IMR-90 (cell line): ENCODE data around the gene DENND10. TPM values are rescaled to one million over a fixed set of nuclear protein-coding genes. Genes with fewer than 3 reads are reported as not detected.

Experiments used
- ATAC-seq: fragments of 200-7000 bp; cut with Tn5 transposase; 2 replicates; pipeline ENCODE4 v1.9.1; 2020; ENCODE audit warnings: low read depth, mild to moderate bottlenecking, moderate library complexity
- BruUV-seq: library from RNA; stranded (reverse); fragments of 400-500 nt; replicated peaks from 2 replicates; lab custom pipeline; 2021; lab: Mats Ljungman, UMichigan
- CTCF ChIA-PET: fragments of 300-600 bp; formaldehyde crosslinking; extraction: SDS; loops from one replicate; lab custom pipeline; 2021; ENCODE audit warnings: antibody characterized with exemption; lab: Yijun Ruan, JAX
- POLR2A ChIA-PET: fragments of 300-600 bp; sonication (Branson Sonifier 250); formaldehyde crosslinking; loops from one replicate; lab custom pipeline; 2022; ENCODE audit warnings: antibody characterized with exemption; ENCODE audit not compliant: unreplicated experiment; lab: Charles Lee
- DNase-seq: peaks from one replicate; pipeline ENCODE4 v3.0.0; 2013
- H2AFZ ChIP-seq: replicated peaks from 2 replicates; pipeline ENCODE3; 2013; ENCODE audit warnings: low read length, mild to moderate bottlenecking; ENCODE audit not compliant: poor library complexity
- H2AK5ac ChIP-seq: 2 replicates; pipeline ENCODE4 v1.6.1; 2013; ENCODE audit warnings: low read depth, low read length, inconsistent platforms
- H2AK9ac ChIP-seq: replicated peaks from 2 replicates; pipeline ENCODE3; 2013; ENCODE audit warnings: mild to moderate bottlenecking, low read depth, low read length, moderate library complexity; ENCODE audit not compliant: poor library complexity
- H2BK120ac ChIP-seq: 2 replicates; pipeline ENCODE4 v1.6.1; 2013; ENCODE audit warnings: low read depth, low read length, inconsistent platforms
- H2BK15ac ChIP-seq: 3 replicates; pipeline ENCODE4 v1.6.1; 2013; ENCODE audit warnings: low read depth, low read length, inconsistent platforms
- H2BK20ac ChIP-seq: 2 replicates; pipeline ENCODE4 v1.6.1; 2013; ENCODE audit warnings: low read depth, mild to moderate bottlenecking, inconsistent platforms, low read length, moderate library complexity
- H2BK5ac ChIP-seq: 2 replicates; pipeline ENCODE4 v1.6.1; 2013; ENCODE audit warnings: mild to moderate bottlenecking, low read depth, low read length, inconsistent platforms; ENCODE audit not compliant: poor library complexity, severe bottlenecking
- H3K14ac ChIP-seq: replicated peaks from 2 replicates; pipeline ENCODE4 v1.6.1; 2013; ENCODE audit warnings: low read depth, low read length, inconsistent platforms
- H3K18ac ChIP-seq: 2 replicates; pipeline ENCODE4 v1.6.1; 2013; ENCODE audit warnings: low read depth, low read length, control low read depth
- H3K23ac ChIP-seq: 2 replicates; pipeline ENCODE4 v1.6.1; 2013; ENCODE audit warnings: low read depth, low read length, inconsistent platforms
- H3K27ac ChIP-seq: 2 replicates; pipeline ENCODE4 v1.5.1; 2013; ENCODE audit warnings: mild to moderate bottlenecking, control low read depth, low read length; ENCODE audit not compliant: insufficient read depth
- H3K27me3 ChIP-seq: 2 replicates; pipeline ENCODE4 v1.6.1; 2013; ENCODE audit warnings: low read length; ENCODE audit not compliant: control insufficient read depth, insufficient read depth
- H3K36me3 ChIP-seq: 2 replicates; pipeline ENCODE4 v1.6.1; 2013; ENCODE audit warnings: low read length, mixed read lengths; ENCODE audit not compliant: control insufficient read depth, insufficient read depth
- H3K4ac ChIP-seq: 2 replicates; pipeline ENCODE4 v1.6.1; 2013; ENCODE audit warnings: low read depth, low read length, inconsistent platforms
- H3K4me1 ChIP-seq: 2 replicates; pipeline ENCODE4 v1.6.1; 2013; ENCODE audit warnings: low read length, mixed read lengths; ENCODE audit not compliant: control insufficient read depth, insufficient read depth
- H3K4me2 ChIP-seq: 2 replicates; pipeline ENCODE4 v1.6.1; 2013; ENCODE audit warnings: low read depth, mild to moderate bottlenecking, control low read depth, low read length, moderate library complexity
- H3K4me3 ChIP-seq: 2 replicates; pipeline ENCODE4 v1.5.1; 2013; ENCODE audit warnings: low read depth, mild to moderate bottlenecking, control low read depth, low read length, moderate library complexity; ENCODE audit not compliant: insufficient read depth
- H3K56ac ChIP-seq: 2 replicates; pipeline ENCODE4 v1.6.1; 2013; ENCODE audit warnings: low read length, inconsistent platforms; ENCODE audit not compliant: insufficient read depth; ENCODE audit errors: extremely low read depth
- H3K79me1 ChIP-seq, 2 experiments: 2 replicates each; pipeline ENCODE4 v1.6.1; 2013; ENCODE audit warnings: low read length in 2 of 2, inconsistent platforms in 1 of 2, low read depth in 1 of 2
- H3K9ac ChIP-seq: 2 replicates; pipeline ENCODE4 v1.6.1; 2013; ENCODE audit warnings: low read depth, low read length, control low read depth
- H3K9me1 ChIP-seq: 2 replicates; pipeline ENCODE4 v1.6.1; 2013; ENCODE audit warnings: low read length, inconsistent platforms; ENCODE audit not compliant: insufficient read depth
- H3K9me3 ChIP-seq: 2 replicates; pipeline ENCODE4 v1.6.1; 2013; ENCODE audit warnings: low read length; ENCODE audit not compliant: control insufficient read depth, insufficient read depth
- H4K20me1 ChIP-seq: 2 replicates; pipeline ENCODE4 v1.6.1; 2013; ENCODE audit warnings: low read length, inconsistent platforms; ENCODE audit not compliant: insufficient read depth
- H4K5ac ChIP-seq: 2 replicates; pipeline ENCODE4 v1.6.1; 2013; ENCODE audit warnings: mild to moderate bottlenecking, low read depth, low read length, control low read depth
- H4K8ac ChIP-seq, 2 experiments: 2 replicates each; pipeline ENCODE4 v1.6.1; 2013; ENCODE audit warnings: low read depth in 2 of 2, low read length in 2 of 2, control low read depth in 1 of 2, inconsistent platforms in 1 of 2
- H4K91ac ChIP-seq: 2 replicates; pipeline ENCODE4 v1.6.1; 2013; ENCODE audit warnings: low read depth, low read length, inconsistent platforms; ENCODE audit not compliant: insufficient read depth
- BHLHE40 ChIP-seq: fragments of 150-350 bp; IDR thresholded peaks from 2 replicates; pipeline ENCODE4 v1.6.1; 2016; ENCODE audit warnings: mild to moderate bottlenecking, low read depth, low read length
- CEBPB ChIP-seq: IDR thresholded peaks from 2 replicates; pipeline ENCODE4 v1.6.1; 2012; ENCODE audit warnings: low read depth, low read length, improper control_type of control experiment
- CHD1 ChIP-seq: IDR thresholded peaks from 2 replicates; pipeline ENCODE4 v1.6.1; 2012; ENCODE audit warnings: low read depth, low read length, improper control_type of control experiment
- FOS ChIP-seq: fragments of 150-350 bp; IDR thresholded peaks from 2 replicates; pipeline ENCODE4 v1.6.1; 2016; ENCODE audit warnings: low read depth, low read length
- MAFK ChIP-seq: IDR thresholded peaks from 2 replicates; pipeline ENCODE4 v1.6.1; 2012; ENCODE audit warnings: low read depth, low read length, improper control_type of control experiment
- MAZ ChIP-seq: IDR thresholded peaks from 2 replicates; pipeline ENCODE4 v1.6.1; 2012; ENCODE audit warnings: low read depth, mild to moderate bottlenecking, low read length, improper control_type of control experiment, moderate library complexity, borderline replicate concordance
- MXI1 ChIP-seq: IDR thresholded peaks from 2 replicates; pipeline ENCODE4 v1.6.1; 2012; ENCODE audit warnings: low read depth, mild to moderate bottlenecking, low read length, moderate library complexity, borderline replicate concordance
- NFE2L2 ChIP-seq: fragments of 150-350 bp; IDR thresholded peaks from 2 replicates; pipeline ENCODE4 v1.6.1; 2016; ENCODE audit warnings: low read depth, mild to moderate bottlenecking, low read length
- POLR2A ChIP-seq: IDR thresholded peaks from 2 replicates; pipeline ENCODE4 v1.6.1; 2012; ENCODE audit warnings: mild to moderate bottlenecking, low read depth, low read length
- RAD21 ChIP-seq: IDR thresholded peaks from 2 replicates; pipeline ENCODE4 v1.6.1; 2012; ENCODE audit warnings: low read length, improper control_type of control experiment
- RCOR1 ChIP-seq: IDR thresholded peaks from 2 replicates; pipeline ENCODE4 v1.6.1; 2012; ENCODE audit warnings: mild to moderate bottlenecking, low read length, improper control_type of control experiment; ENCODE audit not compliant: insufficient replicate concordance
- RFX5 ChIP-seq: IDR thresholded peaks from 2 replicates; pipeline ENCODE4 v1.8.0; 2012; ENCODE audit warnings: low read depth, mild to moderate bottlenecking, low read length, moderate library complexity
- SMC3 ChIP-seq: fragments of 150-350 bp; IDR thresholded peaks from 2 replicates; pipeline ENCODE4 v1.6.1; 2016; ENCODE audit warnings: low read depth, mild to moderate bottlenecking, antibody characterized with exemption, low read length, moderate library complexity
- WGBS, 2 experiments: methylation state at CpG; one replicate each; pipeline versions ENCODE4 v1.1.5 to v1.1.7; 2013; ENCODE audit warnings: missing lambda C conversion rate in 2 of 2; ENCODE audit not compliant: insufficient read length in 1 of 2; ENCODE audit errors: extremely low coverage in 2 of 2; 5-methylcytosine and 5-hydroxymethylcytosine counted together
- dilution Hi-C: fragments of 300-500 bp; cut with HindIII; formaldehyde crosslinking; loops from one replicate; pipeline ENCODE4 v1.14.3; 2018; ENCODE audit warnings: low sequenced_read_pairs; ENCODE audit not compliant: unreplicated experiment
- in situ Hi-C: fragments of 300-500 bp; cut with MboI; formaldehyde crosslinking; loops from 3 replicates; pipeline ENCODE4 v1.14.3; 2019; ENCODE audit warnings: low sequenced_read_pairs, inconsistent platforms, mixed read lengths
- intact Hi-C: fragments of 100-400 bp; cut with micrococcal nuclease; formaldehyde crosslinking; loops from 2 replicates; pipeline ENCODE4 v1.10.0; 2022
- polyA plus RNA-seq, 3 experiments: library from polyadenylated mRNA; depleted of rRNA; stranded (reverse); fragments of >200 nt; gene quantifications; 2 replicates each; pipeline ENCODE4 v1.2.3, GENCODE V29; 2012; ENCODE audit warnings: low replicate concordance in 1 of 3
- total RNA-seq: library from RNA; depleted of rRNA; stranded (reverse); fragments of >200 nt; gene quantifications from 2 replicates; pipeline ENCODE4 v1.2.3, GENCODE V29; 2012
- TF ChIP-seq, protein P1 (sequence below): fragments of 150-350 bp; IDR thresholded peaks from 2 replicates; pipeline ENCODE4 v1.6.1; 2016; ENCODE audit warnings: low read depth, mild to moderate bottlenecking, low read length, moderate library complexity, borderline replicate concordance
- TF ChIP-seq, protein P2 (sequence below): conservative IDR thresholded peaks from 2 replicates; pipeline ENCODE4 v1.5.1; 2012; ENCODE audit warnings: mild to moderate bottlenecking, low read depth, low read length, improper control_type of control experiment
- TF ChIP-seq, protein P3 (sequence below): fragments of 150-350 bp; IDR thresholded peaks from 2 replicates; pipeline ENCODE4 v1.6.1; 2017; ENCODE audit warnings: mild to moderate bottlenecking, antibody characterized with exemption, low read length, low read depth

DENND10 gene
- total and polyA plus RNA-seq, 2 of the 4 experiments (the other 2 are of a cell fraction): 50.9 to 81.4 TPM

- CTCF ChIA-PET: no interaction called here
- Histone ChIP-seq H3K56ac (no peak overlapping the region), H2BK15ac (no peak overlapping the region), H3K27ac (no peak overlapping the region), H3K18ac (no peak overlapping the region), H3K36me3 (peaks cover 25% of the 10 kb centered on the region), H4K91ac (no peak overlapping the region), H4K5ac (no peak overlapping the region), H2BK120ac (no peak overlapping the region), H2AFZ (no peak overlapping the region), H3K9me3 (no peaks in the 10 kb centered on the region), H4K8ac (no peak overlapping the region), H3K79me1 (no peaks in the 10 kb centered on the region), H3K4me3 (no peak overlapping the region), H3K4ac (no peak overlapping the region), H4K20me1 (no peaks in the 10 kb centered on the region), H3K4me1 (no peaks in the 10 kb centered on the region), H3K23ac (no peak overlapping the region), H3K9me1 (no peaks in the 10 kb centered on the region; the same call in 1 of the 2 replicates), H2BK20ac (no peak overlapping the region), H2AK5ac (no peak overlapping the region), H3K27me3 (no peaks in the 10 kb centered on the region), H2AK9ac (no peak overlapping the region), H3K14ac (no peak overlapping the region), H3K9ac (no peak overlapping the region), H3K4me2 (no peak overlapping the region), H2BK5ac (no peak overlapping the region)
- DNase-seq (no peak), ATAC-seq (no peak)
- TF ChIP-seq POLR2A (no peak), SMC3 (no peak), CHD1 (no peak), RAD21 (no peak), BHLHE40 (no peak), FOS (no peak), NFE2L2 (no peak), MAZ (no peak), RFX5 (no peak), CEBPB (no peak), MXI1 (no peak), MAFK (no peak), RCOR1 (no peak)
- TF ChIP-seq, protein P1, sequence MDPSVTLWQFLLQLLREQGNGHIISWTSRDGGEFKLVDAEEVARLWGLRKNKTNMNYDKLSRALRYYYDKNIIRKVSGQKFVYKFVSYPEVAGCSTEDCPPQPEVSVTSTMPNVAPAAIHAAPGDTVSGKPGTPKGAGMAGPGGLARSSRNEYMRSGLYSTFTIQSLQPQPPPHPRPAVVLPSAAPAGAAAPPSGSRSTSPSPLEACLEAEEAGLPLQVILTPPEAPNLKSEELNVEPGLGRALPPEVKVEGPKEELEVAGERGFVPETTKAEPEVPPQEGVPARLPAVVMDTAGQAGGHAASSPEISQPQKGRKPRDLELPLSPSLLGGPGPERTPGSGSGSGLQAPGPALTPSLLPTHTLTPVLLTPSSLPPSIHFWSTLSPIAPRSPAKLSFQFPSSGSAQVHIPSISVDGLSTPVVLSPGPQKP: no peak
- TF ChIP-seq, protein P2, sequence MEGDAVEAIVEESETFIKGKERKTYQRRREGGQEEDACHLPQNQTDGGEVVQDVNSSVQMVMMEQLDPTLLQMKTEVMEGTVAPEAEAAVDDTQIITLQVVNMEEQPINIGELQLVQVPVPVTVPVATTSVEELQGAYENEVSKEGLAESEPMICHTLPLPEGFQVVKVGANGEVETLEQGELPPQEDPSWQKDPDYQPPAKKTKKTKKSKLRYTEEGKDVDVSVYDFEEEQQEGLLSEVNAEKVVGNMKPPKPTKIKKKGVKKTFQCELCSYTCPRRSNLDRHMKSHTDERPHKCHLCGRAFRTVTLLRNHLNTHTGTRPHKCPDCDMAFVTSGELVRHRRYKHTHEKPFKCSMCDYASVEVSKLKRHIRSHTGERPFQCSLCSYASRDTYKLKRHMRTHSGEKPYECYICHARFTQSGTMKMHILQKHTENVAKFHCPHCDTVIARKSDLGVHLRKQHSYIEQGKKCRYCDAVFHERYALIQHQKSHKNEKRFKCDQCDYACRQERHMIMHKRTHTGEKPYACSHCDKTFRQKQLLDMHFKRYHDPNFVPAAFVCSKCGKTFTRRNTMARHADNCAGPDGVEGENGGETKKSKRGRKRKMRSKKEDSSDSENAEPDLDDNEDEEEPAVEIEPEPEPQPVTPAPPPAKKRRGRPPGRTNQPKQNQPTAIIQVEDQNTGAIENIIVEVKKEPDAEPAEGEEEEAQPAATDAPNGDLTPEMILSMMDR: no peak
- TF ChIP-seq, protein P3, sequence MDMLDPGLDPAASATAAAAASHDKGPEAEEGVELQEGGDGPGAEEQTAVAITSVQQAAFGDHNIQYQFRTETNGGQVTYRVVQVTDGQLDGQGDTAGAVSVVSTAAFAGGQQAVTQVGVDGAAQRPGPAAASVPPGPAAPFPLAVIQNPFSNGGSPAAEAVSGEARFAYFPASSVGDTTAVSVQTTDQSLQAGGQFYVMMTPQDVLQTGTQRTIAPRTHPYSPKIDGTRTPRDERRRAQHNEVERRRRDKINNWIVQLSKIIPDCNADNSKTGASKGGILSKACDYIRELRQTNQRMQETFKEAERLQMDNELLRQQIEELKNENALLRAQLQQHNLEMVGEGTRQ: no peak
- no TSS peak for BruUV-seq
- POLR2A ChIA-PET: no interaction called here
- intact Hi-C loops: no loop called here
- dilution Hi-C loops: no loop called here
- 62% methylated on average over 2 of the region's 12 CpGs; no CpG with 5 or more reads in 1 of the 2 experiments for WGBS, 2 experiments
- in situ Hi-C loops: no loop called here
Measured at GRCh38 chr10:119153661-119154060, 49.7 kb downstream of the DENND10 start.
